ENCODE measurements around the gene KCNK16.

DNA sequence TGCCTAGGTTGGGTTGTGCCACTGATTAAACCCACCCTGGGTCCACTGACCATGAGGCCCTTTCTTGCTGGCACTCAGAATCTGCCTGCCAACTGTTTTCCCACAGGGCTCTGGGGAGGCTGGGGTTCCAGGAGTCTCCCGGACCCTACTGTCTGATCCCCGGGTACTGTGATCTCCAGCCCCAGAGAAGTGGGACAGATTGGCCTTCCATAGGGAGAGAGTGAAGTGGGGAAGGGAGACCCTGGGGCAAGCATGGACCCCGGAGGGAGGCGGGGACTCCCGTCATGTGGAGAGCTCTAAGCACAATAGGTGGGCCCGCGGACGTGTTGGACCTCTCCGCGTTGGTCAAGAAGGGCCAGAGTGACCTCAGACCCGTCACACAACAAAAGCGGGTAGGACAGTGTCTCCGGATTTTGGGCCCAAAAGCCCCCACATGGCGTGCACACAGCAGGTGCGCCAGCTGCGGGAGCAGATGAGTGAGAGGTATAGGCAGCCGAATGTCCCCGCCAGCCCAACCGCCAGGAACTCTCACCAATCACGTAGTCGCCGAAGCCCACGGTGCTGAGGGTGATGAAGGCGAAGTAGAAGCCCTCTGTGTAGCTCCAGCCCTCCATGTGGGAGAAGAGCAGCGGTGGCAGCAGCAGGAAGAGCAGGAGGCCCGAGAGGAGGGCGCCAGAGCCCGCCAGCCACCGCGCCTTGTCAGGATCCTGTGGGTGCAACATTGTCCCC, 18.9 kb downstream of the KCNK16 start:
- TF ChIP-seq, protein P1, sequence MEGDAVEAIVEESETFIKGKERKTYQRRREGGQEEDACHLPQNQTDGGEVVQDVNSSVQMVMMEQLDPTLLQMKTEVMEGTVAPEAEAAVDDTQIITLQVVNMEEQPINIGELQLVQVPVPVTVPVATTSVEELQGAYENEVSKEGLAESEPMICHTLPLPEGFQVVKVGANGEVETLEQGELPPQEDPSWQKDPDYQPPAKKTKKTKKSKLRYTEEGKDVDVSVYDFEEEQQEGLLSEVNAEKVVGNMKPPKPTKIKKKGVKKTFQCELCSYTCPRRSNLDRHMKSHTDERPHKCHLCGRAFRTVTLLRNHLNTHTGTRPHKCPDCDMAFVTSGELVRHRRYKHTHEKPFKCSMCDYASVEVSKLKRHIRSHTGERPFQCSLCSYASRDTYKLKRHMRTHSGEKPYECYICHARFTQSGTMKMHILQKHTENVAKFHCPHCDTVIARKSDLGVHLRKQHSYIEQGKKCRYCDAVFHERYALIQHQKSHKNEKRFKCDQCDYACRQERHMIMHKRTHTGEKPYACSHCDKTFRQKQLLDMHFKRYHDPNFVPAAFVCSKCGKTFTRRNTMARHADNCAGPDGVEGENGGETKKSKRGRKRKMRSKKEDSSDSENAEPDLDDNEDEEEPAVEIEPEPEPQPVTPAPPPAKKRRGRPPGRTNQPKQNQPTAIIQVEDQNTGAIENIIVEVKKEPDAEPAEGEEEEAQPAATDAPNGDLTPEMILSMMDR (IDR thresholded peaks at IDR 0.05), result no peak
- TF ChIP-seq POLR2A (IDR thresholded peaks at IDR 0.05), result no peak
